GM21529 (cell line): ENCODE measurements around the gene FGFR3.
"Not testable (repeated sequence)": the region's sequence is repeated elsewhere in the genome, so short reads cannot be mapped to it uniquely, and the experiment has no call there.

ENCODE experiments used
- ATAC-seq: cut with Tn5 transposase; IDR thresholded peaks from one replicate; pipeline ENCODE4 v1.9.1; 2021; ENCODE audit not compliant: unreplicated experiment

FGFR3 gene

DNA sequence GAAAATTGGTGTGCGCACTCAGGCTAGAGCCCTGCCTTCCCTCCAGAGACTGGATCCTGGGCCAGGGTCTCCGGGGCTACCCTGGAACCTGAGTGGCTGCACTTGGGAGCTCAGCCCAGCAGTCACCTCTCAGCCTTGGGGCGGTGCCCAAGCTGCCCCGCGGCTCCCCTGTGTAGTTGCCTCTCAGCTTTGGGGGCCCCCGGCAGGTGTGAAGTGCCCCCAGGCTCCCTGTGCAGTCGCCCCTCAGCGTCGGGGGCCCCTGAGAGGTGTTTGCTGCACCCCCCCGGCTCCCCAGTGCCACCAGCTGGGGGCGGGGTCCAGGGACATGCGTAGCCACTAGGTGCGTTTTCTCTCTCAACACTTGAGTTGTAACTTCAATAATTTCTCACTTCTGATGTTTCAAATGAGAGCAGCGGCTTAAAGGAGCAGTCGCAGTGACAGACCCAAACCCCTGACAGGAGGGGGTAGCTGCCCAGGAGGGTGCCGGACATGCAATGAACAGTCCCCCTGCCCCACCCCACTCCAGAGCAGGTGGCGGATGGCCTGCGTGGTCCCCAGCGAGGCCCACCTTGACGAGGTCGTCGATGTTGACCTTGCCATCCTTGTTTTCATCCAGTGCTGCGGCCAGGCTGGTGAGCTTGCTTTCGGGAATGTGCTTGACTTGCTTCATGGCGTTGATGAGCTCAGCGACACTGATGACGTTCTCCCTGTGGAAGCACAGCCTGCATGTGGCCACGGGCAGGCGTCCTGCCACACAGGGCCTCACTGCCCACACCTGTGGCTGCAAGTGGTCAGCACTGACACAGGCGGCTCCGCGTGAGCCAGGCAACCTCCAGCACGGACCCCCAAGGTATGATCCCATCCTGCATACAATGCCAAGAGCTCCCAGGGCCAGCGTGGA lies 22.3 kb downstream of the FGFR3 start:
- ATAC-seq = no peak

DNA sequence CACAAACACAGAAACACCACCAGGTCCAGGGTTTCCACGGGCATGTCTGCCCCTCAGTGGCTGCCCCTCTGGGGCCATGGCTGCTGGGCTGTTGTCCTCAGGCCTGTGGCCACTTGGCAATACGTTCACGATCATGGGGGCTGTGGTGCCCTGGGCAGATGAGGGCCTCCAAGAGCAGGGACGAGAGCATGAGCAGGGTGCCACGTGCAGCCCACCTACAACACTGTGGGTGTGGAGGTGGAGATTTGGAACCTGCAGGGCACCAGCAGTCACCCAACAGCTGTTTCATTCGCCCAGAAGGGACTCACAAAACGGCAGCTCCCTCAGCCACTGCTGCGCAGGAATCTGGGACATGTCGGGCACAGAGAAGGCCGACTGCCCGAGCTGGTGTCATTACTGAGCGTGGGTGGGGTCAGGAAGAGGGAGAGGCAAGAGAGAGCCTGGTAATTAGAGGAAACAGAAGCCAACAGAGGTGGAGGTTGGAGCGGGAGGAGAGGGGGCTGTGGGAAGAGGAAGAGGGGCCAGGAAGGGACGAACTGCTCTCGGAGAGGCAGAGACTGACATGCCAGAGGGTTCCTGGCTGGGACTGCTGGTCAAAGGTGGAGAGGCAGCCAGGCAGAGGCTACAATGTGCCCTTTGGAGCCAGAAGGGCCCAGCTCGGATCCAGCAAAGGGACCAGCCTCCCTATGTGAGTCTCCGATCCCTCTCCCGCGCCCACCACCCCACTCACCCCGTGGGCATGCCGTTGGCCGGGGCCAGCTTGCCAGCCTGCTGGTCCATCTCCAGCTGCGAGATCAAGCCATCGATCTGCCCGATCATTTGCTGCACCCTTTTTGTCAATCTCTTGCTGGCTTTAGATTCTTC lies 23.1 kb downstream of the FGFR3 start:
- no peak for ATAC-seq

DNA sequence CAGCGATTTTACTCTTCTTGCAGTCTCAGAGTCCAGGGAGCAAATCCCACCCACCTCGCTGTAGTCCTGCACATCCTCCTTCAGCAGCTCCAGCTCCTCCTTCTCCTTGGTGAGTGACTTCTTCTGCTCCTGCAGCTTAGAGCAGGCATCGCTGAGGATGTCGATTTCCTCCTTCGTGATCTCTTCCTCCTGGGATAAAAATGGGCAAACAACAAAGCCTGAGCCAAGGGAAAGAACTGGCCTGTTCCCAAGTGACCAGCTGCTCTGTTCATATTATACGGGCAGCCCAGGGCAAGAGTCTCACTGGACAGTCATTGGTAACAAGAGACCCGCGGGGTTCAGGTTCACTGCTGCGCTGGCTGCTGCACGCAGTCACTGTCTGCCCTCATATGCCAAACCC lies 26.2 kb downstream of the FGFR3 start:
- ATAC-seq = no peak

DNA sequence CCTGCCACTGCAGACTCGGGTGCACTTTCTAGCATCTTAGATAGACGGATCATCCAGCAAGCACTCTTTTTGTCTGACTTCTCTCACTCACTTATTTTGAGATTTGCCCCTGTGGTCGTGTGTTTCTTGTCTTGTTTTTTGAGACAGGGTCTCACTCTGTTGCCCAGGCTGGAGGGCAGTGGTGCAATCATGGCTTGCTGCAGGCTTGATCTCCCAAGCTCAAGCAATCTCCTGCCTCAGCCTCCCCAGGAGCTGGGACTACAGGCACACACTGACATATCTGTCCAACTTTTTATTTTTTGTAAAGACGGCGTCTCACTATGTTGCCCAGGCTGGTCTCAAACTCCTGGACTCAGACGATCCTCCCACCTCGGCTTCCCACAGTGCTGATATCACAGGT lies 26.7 kb downstream of the FGFR3 start:
- no peak for ATAC-seq

DNA sequence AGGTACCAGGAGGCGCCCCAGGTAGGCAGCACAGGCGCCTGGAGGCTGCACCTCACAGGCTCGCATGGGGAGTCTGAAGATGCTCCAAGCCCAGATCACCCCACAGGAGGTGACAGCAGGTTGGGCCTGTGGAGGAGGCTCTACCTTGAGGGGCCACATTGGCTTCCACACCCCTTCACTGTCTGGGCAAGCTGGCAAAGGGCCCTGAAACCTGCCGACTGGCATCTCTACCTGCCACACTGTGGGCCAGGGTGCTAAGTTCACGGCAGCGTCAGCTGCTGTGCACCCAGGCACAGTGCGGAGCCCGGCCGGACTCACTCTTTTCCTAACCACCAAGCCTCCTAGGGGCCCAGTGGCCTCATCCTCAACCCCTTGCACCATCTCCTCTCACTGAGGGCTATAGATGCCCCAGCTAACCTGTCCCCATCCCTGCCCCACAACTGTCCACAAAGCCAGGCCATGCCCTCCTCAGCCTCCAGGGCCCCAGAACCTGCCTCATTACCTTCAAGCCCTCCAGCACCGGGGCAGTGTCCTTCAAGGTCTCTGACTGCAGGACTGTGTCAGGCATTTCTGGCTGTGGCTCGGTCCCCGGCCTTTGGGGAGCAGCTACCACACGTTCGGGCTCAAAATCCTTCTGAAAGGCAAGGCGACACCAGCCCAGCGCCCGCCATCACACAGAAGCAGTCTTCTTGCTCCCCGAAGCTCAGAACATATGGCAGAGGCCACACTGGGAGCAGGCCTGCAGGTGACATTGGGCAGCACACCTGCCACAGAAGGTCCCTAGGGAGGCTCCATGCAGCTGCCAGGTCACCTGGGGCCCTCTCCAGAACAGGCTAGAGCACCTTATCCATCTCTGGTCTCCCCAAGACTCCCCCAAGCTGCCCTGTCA lies 28.8 kb downstream of the FGFR3 start:
- no peak for ATAC-seq

DNA sequence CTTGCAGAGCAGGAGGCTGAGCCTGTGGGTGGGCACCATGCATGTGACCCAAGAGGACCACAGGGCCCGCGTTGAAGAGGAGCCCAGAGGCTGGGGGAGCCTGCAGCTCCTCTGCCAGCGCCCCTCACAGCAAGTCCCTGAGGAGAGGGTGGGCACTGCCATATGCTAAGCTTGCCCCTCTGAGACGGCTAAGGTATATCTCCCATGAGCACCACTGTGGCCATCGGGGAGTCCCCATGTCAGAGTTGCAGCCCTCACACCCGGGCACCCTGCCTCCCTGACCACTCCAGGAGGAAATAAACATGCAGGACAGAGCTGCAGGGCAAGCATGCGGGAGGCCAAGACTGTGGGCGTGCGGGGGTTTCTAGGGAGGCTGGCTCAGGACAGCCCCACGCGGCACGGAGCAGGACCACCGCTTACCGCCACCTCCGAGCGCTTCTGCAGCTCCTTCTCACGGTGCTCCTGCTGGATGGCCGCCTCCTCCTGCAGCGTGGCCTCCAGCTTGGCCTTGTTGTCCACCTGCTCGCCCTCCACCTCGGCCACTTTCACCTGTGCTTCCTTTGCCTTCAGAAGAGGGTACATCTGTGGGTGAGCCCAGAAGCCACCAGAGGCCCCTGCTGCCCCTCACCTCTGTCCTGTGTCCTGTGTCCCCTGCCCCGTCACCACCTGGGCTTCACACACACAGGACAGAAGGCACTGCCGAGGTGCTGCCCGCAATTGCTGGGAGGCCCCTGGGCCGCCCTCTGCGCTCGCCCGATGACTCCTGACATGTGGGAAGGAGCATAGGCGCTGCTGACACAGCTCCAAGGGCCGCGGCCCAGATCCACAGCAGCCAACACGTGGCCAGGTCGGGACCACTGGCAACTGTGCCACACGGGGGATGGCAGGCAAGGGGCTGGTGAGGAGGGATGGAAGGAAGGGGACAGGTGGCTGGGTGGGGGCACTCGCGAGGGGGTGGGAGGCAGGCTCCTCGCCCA lies 29.8 kb downstream of the FGFR3 start:
- no peak for ATAC-seq

DNA sequence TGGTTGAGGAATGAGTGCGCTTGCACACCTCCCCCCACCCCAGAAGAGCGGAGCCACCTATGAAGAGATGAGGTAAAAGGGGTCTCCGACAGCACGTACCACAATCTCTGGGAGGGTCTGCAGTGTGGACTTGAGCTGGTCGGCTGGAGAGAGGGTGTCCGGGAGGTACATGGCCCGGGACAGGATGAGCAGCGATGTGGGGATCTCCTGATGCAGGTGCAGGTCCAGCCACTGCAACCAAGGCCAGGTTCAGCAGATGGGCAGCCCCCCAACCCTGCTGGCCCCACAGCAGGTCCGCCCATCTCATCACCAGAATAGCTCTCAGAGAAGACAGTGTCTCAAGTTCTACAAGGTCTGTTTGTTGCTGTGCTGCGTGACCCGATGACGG lies 30.4 kb downstream of the FGFR3 start:
- no peak for ATAC-seq

DNA sequence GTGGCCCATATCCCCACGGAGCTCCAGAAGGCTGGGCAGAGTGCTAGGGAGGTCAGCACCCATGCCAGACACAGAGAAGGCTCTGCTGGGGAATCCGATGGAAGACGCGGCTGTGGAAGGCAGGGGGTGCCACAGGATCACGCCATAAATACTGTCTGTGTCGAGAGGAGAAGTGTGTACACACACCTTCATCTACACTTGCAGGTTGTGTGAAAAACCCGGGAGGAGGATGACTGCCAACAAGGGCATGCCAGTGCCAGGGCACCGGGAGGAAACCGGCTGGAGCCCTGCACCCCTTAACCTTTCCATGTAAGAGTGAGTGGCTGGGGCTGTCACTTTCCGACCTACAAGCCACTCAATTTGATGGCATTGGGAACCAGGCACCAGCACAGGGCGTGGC lies 31.7 kb downstream of the FGFR3 start:
- no peak for ATAC-seq

DNA sequence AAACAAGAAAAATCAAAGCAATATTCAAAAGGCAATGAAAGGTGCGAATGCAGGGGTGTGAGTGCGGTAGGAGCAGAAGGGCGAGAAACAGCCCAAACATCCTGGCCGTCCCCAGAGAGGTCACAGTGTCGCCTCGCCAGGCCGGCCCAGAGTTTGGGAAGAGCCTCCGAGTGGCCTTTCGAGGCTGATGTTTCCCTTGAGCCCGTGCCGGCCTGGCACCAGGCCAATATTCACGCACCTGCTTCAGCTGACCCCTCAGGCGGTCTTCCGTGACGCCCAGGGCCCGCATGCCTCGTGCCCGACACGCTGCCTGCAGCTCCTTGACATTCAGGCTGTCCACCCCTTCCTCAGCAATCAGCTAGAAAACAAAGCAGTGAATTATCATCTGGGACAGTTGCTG lies 32.2 kb downstream of the FGFR3 start:
- ATAC-seq = no peak

DNA sequence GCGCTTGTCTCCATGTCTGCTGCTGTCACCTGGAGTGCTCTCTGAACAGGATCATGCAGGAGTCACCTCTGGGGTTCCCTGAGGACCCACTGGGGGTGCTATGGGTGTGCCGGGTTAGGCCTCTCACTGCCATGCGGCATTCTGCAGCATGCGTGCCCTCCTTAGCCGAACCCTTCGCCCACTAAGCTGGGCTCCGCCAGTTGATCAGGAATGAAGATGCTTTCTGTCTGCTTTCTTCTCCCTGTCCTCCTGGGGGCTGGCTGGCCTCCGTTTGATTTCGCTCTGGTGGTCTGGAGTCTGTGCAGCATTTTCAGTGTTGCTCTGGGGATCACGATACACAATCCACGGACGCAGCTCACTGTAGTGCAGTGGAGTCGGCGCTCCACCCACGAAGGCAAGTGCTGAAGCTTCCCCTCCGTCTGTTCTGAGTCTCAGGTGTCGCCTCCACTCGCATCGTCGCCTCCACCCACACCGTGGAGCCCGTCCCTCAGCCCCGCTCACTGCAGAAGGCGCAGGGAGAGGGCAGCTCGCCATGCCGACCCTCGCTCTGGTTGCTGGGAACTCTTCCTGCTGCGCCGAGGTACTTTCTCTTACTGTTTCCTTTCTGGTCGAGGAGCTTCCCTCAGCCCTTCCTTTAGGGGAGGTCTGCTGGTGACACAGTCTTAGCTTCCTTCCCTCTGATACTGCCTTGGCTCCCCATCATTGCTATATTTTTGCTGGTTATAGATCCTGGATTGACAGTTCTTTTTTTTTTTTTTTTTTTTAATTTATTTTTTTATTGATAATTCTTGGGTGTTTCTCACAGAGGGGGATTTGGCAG lies 33.6 kb downstream of the FGFR3 start:
- no peak for ATAC-seq

DNA sequence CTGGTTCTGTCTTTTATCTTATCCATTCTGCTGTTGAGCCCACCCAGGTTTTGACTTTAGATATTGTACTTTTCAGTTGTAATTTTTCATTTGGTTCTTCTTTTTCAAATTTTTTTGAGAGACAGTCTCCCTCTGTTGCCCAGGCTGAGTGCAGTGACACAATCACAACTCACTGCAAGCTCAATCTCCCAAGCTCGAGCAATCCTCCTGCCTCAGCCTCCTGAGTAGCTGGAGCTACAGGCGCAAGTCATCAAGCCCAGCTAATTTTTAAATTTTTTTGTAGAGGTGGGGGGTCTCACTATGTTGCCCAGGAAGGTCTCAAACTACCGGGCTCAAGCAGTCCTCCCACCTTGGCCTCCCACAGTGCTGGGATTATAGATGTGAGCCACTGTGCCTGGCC lies 37.1 kb downstream of the FGFR3 start:
- ATAC-seq = no peak

DNA sequence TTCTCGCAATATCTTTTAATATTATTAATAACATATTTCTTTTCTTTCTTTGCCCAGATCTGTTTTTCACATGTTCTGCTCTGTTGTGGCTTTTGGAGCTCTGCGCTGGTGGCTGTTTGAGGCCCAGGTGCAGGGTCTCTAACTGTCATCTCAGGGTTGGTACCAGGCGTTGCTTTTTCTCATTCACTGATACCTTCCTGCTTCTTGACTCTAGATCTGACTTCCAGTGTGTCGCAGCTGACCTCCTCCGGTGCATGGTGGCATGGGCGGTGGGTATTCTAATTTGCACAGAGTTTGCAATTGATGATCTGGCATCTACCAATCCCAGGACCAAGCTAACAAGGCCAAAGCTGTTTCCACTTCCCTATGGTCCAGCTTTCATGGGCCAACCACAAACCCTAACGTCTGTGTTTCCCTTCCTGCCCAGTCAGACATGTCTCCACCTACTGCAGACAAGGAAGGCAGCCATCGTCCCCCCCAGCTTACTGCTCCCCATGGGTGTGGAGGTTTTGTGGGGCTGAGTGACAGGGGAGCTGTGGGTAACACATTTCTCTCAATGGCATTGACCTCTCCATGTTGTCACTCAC lies 37.6 kb downstream of the FGFR3 start:
- no peak for ATAC-seq

DNA sequence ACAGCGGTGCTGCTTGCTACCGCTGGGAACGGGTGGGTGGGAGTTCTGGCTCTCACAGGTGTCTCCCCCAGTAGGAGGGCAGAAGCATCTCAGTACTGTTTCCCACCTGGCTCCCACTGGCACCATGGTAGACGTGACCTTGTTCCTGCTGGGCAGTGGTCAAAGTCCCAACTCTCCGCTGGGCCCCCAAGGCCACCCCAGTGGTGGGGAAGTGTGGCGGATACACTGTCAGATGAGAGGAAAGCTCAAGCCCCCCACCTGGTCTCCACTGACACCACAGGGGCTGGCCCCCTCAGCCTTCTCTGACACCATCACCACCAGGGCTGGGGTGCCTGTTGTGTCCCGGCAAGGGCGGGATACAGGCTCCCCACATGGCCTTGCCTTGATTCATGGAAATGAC lies 38.2 kb downstream of the FGFR3 start:
- no peak for ATAC-seq

DNA sequence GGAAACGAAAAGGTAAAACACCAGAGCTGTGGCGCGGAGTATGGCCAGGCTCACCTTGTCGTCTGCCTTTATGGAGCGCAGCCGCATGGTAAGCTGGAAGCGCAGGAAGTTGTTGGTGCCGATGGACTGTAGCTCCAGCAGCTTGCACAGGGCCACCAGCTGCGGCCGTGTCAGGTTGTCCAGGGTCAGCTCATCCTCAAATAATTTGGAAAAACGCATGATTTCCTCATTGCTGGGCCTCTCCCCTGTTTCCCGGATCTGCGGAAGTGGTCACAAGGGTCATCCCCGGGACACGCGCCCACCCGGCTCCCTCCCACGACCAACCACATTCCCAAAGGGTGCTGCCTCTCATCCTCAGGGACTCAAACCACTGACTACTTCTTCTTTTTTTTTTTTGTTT lies 39.6 kb downstream of the FGFR3 start:
- no peak for ATAC-seq

DNA sequence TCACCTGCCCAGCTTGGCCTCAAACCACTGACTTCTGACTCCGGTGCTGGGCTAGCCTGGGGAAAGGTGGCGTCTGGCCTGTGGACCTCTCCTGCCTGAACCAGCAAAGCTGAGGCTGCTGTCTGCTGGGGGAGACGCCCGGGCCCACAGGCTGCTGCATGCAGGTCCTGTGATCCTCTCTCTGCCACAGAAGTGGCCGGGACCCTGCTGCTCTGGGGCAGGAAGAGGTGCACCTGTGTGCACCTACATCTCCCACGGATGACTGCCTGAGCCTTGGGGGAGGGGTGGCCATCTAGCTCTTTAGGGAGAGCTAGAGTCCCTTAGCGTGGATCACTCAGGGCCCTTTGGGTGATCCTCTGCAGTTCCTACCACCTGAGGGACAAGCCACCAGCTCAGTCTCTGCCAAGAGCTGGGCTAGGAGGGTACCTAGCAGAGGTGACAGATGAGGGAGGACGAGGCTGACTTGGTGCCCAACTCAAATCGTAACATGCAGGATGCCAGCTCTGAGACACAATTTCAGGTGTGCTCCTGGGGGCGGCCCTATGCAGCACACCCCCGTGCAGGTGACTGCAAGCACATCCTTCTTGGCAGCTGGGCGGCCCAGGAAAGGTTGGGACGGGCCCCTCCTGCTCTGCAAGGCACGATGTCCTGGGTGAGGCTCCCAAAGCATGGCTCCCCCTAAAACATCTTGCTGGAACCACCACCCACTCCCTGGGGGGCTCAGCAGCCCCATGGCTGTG lies 40.4 kb downstream of the FGFR3 start:
- ATAC-seq = peak; percentile 28

DNA sequence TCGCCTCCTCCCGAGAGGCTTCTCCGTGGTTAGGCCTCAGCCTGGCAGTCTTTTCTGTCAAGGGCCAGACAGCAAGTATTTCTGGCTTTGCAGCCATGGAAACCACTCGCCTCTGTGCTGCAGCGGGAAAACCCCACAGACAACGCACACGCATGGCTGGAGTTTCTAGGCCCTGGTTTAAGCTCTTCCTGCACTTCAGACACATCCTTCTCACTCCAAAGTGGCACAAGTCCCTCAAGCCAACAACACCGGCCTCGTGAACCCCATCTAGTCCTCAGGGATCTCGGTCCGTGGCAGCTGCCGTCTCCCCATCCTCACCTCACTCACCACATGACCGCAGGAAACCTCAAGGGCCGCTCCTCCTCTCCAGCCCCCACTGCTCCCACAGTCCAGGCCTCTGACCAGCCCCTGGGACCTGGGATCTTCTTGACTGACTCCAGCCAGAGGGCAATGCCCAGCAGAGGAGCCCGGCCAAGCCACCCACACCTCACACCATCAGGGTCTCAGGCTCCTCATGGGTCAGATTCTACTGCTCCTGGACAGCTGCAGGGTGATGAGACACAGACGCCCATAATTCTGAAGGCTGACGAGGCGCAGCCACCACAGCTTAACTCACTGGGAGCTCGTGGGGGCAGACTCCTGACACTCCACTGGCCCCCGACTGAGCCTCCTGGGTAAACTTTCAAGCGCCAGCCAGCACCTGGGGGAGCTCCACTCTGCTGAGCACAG lies 41.1 kb downstream of the FGFR3 start:
- peak; percentile 77 for ATAC-seq

DNA sequence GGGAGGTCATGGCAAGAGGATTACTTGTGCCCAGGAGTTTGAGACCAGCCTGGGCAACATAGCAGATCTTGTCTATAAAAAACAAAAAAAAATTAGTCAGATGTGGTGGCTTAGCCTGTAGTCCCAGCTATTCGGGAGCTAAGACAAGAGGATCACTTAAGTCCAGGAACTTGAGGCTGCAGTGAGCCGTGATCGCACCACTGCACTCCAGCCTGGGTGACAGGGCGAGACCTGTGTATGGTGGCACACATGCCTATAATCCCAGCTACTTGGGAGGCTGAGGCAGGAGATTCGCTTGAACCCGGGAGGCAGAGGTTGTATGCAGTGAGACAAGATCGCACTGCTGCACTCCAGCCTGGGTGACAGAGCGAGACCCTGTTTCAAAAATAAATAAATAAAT lies 42.7 kb downstream of the FGFR3 start:
- not testable (repeated sequence) for ATAC-seq
